ENCODE data around the gene SLC7A1. TPM values are rescaled to one million over a fixed set of nuclear protein-coding genes. Genes with fewer than 3 reads are reported as not detected.

The SLC7A1 gene
- total RNA-seq, 2 donors from 2014 or later: 47.7 to 63.5 TPM

GRCh38 chr13:29483623-29484022 is 111.9 kb downstream of the SLC7A1 start:
- intact Hi-C loops (cut with DNase I): no loop called here
- no peak for DNase-seq (ENCODE audit: low spot score)

DNA sequence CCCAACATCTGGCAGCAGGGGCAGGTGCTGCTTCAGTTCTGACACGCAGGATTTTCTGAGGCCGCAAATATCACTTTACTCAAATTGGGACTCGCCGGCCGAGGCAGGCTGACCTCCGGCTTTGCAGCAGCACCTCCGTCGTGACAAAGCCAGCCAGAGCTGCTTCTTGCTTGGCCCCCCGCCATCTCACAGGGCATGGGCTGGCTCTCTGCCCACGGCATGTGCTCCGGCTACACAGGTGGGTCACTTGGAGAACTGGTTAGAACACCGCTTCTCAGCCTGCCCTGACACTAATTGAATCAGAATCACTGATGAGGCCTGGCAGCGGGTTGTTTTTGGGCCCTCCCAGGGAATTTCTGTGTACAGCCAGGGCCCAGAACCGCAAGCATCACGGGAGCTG is 112.3 kb downstream of the SLC7A1 start:
- intact Hi-C loops (cut with DNase I): no loop called here

GRCh38 chr13:29482504-29482903 is 113.0 kb downstream of the SLC7A1 start:
- intact Hi-C loops (cut with DNase I): no loop called here
- no peak for DNase-seq (ENCODE audit: low spot score)

More for the DNA sequence above, 112.3 kb downstream of the SLC7A1 start:
- no peak for DNase-seq (ENCODE audit: low spot score)

GRCh38 chr13:29481603-29482002 is 113.9 kb downstream of the SLC7A1 start:
- intact Hi-C loops (cut with DNase I): no loop called here
- no peak for DNase-seq (ENCODE audit: low spot score)

- intact Hi-C loops (cut with DNase I): no loop called here
- DNase-seq (ENCODE audit: low spot score): no peak
Measured at GRCh38 chr13:29480893-29481525, 114.5 kb downstream of the SLC7A1 start.

GRCh38 chr13:29479716-29480492 is 115.6 kb downstream of the SLC7A1 start:
- intact Hi-C loops (cut with DNase I): no loop called here
- DNase-seq (ENCODE audit: low spot score): no peak

DNA sequence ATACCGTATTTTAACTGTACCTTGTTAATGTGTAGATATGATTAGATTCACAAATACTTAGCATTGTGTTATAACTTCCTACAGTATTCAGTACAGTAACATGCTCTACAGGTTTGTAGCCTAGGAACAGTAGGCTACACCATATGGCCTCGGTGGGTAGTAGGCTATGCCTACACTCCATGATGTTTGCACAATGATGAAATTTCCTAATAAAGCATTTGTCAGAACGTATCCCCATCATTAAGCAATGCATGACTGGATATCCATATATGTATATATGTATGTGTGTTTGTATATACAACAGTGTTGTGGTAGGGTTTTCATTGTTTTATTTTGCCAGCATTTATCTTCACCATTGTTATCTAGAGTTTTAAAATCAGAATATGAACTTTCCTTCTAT is 119.4 kb downstream of the SLC7A1 start:
- intact Hi-C loops (cut with DNase I): no loop called here
- no peak for DNase-seq (ENCODE audit: low spot score)

DNA sequence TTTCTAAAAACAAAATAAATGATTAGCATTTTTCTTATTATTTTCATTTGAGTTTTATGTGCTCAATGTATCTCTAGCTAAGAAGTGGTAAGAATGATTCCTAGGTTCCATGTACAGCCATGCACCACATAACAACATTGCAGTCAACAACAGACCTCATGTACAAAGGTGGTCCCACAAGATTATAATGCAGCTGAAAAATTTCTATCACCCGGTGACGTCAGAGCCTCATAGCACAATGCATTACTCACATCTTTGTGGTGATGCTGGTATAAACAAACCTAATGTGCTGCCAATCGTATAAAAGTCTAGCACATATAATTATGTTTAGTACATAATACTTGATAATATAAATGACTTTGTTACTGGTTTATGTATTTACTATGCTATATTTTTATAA is 120.5 kb downstream of the SLC7A1 start:
- no peak for DNase-seq (ENCODE audit: low spot score)
- intact Hi-C loops (cut with DNase I): no loop called here

DNA sequence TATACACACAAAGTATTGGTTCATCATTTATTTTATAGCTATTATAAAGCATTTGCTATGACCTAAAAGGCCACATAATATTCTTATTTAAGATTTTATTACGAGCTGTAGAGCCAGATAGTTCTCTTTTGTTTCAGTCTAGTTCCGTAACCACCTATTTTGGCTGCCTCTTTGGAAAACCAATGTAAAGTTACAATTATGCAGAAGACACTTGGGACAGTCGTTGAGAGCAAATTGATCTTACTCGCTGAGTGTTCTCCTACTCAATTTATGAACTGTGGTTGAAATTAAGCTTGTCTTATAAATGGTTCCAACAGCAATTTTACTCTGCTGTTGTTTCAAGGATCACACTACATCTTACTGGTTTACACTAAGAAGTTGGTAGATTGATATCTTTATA is 122.3 kb downstream of the SLC7A1 start:
- DNase-seq (ENCODE audit: low spot score): no peak
- intact Hi-C loops (cut with DNase I): no loop called here

DNA sequence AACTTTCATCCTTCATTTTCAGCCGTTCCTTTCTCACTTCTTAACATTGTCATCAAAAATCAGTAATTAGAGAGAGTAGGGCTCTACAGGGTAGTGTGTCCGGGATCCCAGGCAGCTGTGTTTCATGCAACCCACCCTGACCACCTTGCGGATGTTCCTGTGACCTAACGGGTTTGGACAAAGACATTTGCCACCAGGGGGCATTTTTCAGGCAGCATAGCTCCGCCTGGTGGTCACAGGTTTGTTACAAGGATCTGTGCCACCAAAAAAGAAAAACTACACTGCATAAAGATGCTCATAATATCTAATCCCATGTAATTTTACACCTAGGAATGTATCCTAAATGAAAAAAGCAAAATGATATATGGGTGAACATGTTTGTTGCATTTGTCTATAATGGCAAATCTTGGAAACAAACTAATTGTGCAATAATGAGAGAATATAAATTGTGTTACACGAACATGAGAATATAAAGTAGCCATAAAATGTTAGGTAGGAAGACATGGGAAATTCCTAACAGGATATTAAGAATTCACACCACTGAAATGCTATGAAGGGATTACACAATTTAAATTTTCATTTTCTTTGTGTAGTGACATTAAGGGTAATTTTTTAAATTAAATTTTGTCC is 123.0 kb downstream of the SLC7A1 start:
- intact Hi-C loops (cut with DNase I): no loop called here
- DNase-seq (ENCODE audit: low spot score): no peak

GRCh38 chr13:29471551-29471950 is 123.9 kb downstream of the SLC7A1 start:
- DNase-seq (ENCODE audit: low spot score): no peak
- intact Hi-C loops (cut with DNase I): no loop called here

GRCh38 chr13:29465741-29466293 is 129.7 kb downstream of the SLC7A1 start:
- DNase-seq (ENCODE audit: low spot score): no peak

GRCh38 chr13:29464105-29464679 is 131.3 kb downstream of the SLC7A1 start:
- no peak for DNase-seq (ENCODE audit: low spot score)
- intact Hi-C loops (cut with DNase I): no loop called here

More at GRCh38 chr13:29465741-29466293, 129.7 kb downstream of the SLC7A1 start:
- intact Hi-C loops (cut with DNase I): no loop called here

DNA sequence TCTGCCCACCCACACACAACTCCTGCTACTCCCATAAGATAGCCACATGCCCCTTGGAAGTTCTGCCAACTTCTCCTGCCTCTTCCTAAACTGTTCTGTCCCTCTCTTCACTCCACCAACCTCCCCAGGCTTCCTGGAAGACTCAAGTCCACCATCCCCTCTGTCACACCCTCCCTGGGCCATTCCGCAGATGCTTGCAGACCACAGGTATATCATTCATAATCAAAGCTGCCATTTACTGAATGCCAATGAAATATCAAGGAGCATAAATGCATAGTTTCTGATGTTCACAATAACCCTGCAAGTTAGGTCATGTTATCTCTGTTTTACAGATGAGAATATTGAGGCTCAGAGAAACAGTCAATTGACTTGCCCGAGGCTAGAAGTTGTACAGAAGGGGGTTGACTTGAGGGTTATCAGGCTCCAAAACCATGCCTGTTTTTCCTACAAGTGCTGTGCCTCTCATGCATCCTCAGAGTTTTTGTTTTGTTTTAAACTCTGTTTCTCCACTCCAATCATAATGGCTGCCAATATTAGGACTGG is 135.6 kb downstream of the SLC7A1 start:
- intact Hi-C loops (cut with DNase I): no loop called here

More for the DNA sequence above, 135.6 kb downstream of the SLC7A1 start:
- no peak for DNase-seq (ENCODE audit: low spot score)
